ENCODE measurements around the gene HOXD12.

HOXD12 gene

GRCh38 chr2:176147800-176148496, 48.4 kb downstream of the HOXD12 start:
- DNase-seq (ENCODE audit: low read depth, low spot score): no peak

- DNase-seq (ENCODE audit: low read depth, low spot score): no peak
These were observed 49.3 kb downstream of the HOXD12 start for GRCh38 chr2:176148751-176149421.

GRCh38 chr2:176149481-176149938, 49.9 kb downstream of the HOXD12 start:
- no peak for DNase-seq (ENCODE audit: low read depth, low spot score)

- DNase-seq (ENCODE audit: low read depth, low spot score): no peak
These were observed 50.5 kb downstream of the HOXD12 start for GRCh38 chr2:176149939-176150583.

- DNase-seq (ENCODE audit: low read depth, low spot score): no peak
These were observed 51.2 kb downstream of the HOXD12 start for GRCh38 chr2:176150584-176151441.

- no peak for DNase-seq (ENCODE audit: low read depth, low spot score)
These were observed 52.1 kb downstream of the HOXD12 start, which contains the start of gene HOXD4 for GRCh38 chr2:176151442-176152287. TSS of gene HOXD4 (plus strand) at chr2:176151550. CDS start at chr2:176151634, 84 bp downstream.
